ENCODE measurements around the gene IP6K3.

IP6K3 gene

DNA sequence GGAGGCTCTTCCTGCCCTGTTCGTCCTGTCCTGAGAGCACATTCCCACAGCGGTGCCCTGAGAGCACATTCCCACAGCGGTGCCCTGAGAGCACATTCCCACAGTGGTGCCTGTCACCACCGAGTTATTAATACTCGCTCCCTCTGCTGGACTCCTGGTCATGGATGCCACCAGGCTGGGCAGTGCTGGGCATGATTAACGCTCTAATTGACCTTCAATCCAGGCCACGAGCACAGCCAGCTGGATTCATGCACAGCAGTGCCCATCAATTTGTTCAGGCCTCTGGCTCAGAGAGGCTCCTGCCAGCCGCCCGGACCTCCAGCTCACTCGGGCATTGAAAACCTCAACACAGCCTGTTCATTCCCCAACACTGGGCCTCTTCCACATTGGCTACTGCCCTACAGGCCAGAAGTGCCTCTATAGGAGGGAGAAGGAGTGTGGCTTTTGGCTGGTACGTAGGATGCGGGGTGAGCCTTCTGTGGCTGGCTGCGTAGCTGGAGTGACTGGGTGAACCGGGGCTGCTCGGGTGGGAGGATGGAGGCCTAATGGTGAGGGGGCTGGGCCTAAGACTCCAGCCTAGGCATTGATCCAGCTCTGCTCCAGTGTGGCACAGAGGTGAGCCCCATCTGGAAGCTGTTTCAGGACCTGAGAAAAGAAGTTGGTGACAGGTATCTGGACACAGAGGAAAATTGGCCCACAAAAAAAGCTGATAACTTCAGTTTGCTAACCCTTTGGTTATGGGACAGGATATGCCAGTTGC is 9.3 kb downstream of the IP6K3 start:
- no peaks in the 10 kb centered on the region for H3K9me3 ChIP-seq (ENCODE audit: low read depth, low read length)
- no peak for DNase-seq (ENCODE audit: low read depth, low spot score)
- no peak overlapping the region for H3K27ac ChIP-seq
- TF ChIP-seq EZH2 (IDR thresholded peaks at IDR 0.05) (no peak), FOXP2 (optimal IDR thresholded peaks at IDR 0.05; ENCODE audit: control extremely low read depth, extremely low read length, insufficient read depth) (no peak), POLR2AphosphoS5 (IDR thresholded peaks at IDR 0.05; ENCODE audit: borderline replicate concordance, low read depth, low read length) (no peak)
- no peak overlapping the region for H3K4me3 ChIP-seq
- H3K36me3 ChIP-seq (ENCODE audit: insufficient read depth, low read length), result no peaks in the 10 kb centered on the region
- H3K9ac ChIP-seq (ENCODE audit: insufficient read length), result no peak overlapping the region

DNA sequence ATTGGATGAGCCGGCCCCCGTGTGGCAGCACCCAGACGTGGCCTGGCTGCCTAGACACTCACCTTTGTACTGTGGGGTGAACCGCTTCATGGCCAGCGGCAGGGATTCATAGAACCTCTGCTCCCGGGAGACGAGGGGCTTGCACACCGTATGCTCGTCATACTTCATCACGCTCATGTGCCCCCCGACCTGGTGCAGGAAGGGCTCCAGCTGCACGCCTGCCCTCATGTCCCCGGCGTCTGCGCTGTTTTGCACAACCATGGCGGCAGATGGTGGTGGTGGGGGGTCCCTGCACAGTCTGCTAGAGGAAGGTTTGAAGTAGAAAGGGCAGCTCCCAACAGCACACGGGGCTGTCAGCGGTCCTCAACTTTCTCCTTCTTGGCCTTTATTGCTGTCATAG is 11.5 kb downstream of the IP6K3 start:
- Histone ChIP-seq H3K36me3 (ENCODE audit: insufficient read depth, low read length) (no peaks in the 10 kb centered on the region), H3K9ac (ENCODE audit: insufficient read length) (no peak overlapping the region), H3K4me3 (no peak overlapping the region), H3K27ac (no peak overlapping the region), H3K9me3 (ENCODE audit: low read depth, low read length) (no peaks in the 10 kb centered on the region)
- TF ChIP-seq EZH2 (IDR thresholded peaks at IDR 0.05) (no peak), POLR2AphosphoS5 (IDR thresholded peaks at IDR 0.05; ENCODE audit: borderline replicate concordance, low read depth, low read length) (no peak), FOXP2 (optimal IDR thresholded peaks at IDR 0.05; ENCODE audit: control extremely low read depth, extremely low read length, insufficient read depth) (no peak)
- DNase-seq (ENCODE audit: low read depth, low spot score), result no peak

DNA sequence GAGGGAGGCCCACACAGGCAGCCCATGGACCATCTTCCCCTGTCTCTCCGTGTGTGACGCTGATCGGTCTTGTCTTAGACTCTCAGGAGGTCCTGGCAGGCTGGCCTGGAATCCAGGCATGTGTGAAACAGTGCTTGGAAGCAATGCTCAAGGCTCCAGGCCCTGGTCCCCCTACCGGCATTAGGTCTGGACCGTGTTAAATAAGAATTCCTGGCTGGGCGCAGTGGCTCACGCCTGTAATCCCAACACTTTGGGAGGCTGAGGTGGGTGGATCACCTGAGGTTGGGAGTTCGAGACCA is 13.0 kb downstream of the IP6K3 start:
- H3K9ac ChIP-seq (ENCODE audit: insufficient read length), result no peak overlapping the region
- no peaks in the 10 kb centered on the region for H3K9me3 ChIP-seq (ENCODE audit: low read depth, low read length)
- no peak for DNase-seq (ENCODE audit: low read depth, low spot score)
- H3K27ac ChIP-seq, result no peak overlapping the region
- H3K4me3 ChIP-seq, result no peak overlapping the region
- no peaks in the 10 kb centered on the region for H3K36me3 ChIP-seq (ENCODE audit: insufficient read depth, low read length)
- TF ChIP-seq FOXP2 (optimal IDR thresholded peaks at IDR 0.05; ENCODE audit: control extremely low read depth, extremely low read length, insufficient read depth) (no peak), EZH2 (IDR thresholded peaks at IDR 0.05) (no peak), POLR2AphosphoS5 (IDR thresholded peaks at IDR 0.05; ENCODE audit: borderline replicate concordance, low read depth, low read length) (no peak)

DNA sequence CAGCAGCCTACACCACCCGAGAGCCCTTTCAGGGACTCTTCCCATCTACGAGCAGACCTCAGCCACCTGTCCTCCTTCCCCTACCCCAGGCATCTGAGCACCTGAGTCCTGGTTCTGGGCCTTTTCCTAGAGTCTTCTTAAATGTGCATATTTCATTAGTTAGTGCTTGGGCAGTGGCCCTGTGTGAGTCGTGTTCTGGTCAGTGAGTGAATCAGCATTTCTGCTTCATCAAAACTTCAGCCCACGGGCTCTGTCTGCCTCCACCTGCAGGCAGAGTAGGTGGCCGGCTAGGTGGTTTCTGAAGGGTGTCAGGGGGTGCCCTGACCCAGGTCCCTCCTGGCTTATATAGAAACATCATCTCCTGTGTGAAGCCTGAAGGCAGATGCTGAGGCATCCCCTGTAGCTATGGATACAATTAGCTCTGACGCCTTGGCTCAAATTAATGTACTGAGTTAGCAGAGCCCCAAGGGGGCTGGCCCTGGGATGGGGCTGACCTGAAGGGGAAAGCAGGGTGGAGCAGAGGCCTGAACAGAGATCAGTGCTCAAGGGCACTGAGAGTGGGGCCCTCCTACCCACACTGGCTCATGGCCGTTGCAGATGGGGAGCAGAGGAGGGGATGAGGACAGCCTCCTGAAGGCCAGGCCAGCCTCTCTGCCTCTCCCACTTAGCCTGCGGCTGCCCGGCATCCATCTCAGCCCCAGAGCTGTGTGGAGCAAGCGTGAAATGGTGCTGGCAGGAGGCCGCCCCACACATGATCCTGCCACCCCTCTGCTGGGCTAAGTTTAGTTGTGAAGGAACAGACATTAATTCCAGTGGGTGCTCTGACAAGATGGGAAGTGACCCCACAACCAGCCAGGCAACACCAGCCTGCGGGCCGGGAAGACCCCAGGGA is 13.6 kb downstream of the IP6K3 start:
- no peak for TF ChIP-seq POLR2AphosphoS5 (IDR thresholded peaks at IDR 0.05; ENCODE audit: borderline replicate concordance, low read depth, low read length)
- Histone ChIP-seq H3K36me3 (ENCODE audit: insufficient read depth, low read length) (no peaks in the 10 kb centered on the region), H3K9me3 (ENCODE audit: low read depth, low read length) (no peaks in the 10 kb centered on the region), H3K27ac (no peak overlapping the region), H3K4me3 (no peak overlapping the region), H3K9ac (ENCODE audit: insufficient read length) (no peak overlapping the region)
- DNase-seq (ENCODE audit: low read depth, low spot score), result no peak

DNA sequence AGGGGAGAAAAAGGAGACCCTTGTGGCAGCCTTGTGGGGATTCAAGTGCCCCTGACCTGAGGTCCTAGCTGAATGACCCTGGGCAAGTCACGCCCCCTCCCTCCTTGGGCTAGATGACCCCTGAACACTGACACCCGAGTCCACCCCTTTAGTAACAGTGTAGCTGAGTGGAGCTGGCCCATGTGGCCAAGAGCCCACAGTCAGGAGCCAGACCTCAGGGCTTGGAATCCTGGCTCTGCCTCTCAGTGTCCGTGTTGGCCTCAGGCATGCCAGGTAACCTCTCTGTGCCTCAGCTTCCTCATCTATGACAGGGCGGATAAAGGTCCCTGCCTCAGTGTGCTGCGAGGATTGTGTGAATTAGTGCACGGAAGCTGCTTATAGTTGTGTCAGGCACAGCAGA is 14.3 kb downstream of the IP6K3 start:
- no peaks in the 10 kb centered on the region for H3K9me3 ChIP-seq (ENCODE audit: low read depth, low read length)
- H3K36me3 ChIP-seq (ENCODE audit: insufficient read depth, low read length), result no peaks in the 10 kb centered on the region
- H3K4me3 ChIP-seq, result no peak overlapping the region
- no peak for DNase-seq (ENCODE audit: low read depth, low spot score)
- H3K27ac ChIP-seq, result no peak overlapping the region
- no peak overlapping the region for H3K9ac ChIP-seq (ENCODE audit: insufficient read length)
- no peak for TF ChIP-seq FOXP2 (optimal IDR thresholded peaks at IDR 0.05; ENCODE audit: control extremely low read depth, extremely low read length, insufficient read depth)
- TF ChIP-seq POLR2AphosphoS5 (IDR thresholded peaks at IDR 0.05; ENCODE audit: borderline replicate concordance, low read depth, low read length), result no peak
- no peak for TF ChIP-seq EZH2 (IDR thresholded peaks at IDR 0.05)

DNA sequence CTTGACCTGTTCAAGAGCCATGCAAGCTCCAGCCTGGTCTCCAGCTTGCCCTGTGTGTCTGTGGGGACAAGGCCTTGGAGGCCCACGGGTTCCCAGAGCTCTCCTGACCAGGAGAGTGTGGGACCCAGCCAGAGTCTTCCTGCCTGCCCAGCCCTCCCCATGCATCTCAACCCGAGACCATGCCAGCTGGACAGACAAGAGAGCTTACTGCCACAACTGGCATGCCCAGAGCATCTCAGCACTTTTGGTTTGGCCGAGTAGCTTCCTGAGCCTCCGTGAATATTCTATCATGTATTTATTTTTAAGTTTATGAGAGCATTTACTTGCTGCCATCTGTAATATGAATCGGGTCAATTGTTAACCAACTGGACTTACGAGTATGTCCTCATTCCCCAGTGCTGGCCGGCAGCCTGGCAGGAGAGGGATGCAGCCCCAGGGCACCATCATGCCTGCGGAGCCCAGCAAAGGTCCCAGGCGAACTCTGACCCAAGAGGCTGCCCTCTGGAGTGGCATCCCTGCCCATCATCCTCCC is 14.9 kb downstream of the IP6K3 start:
- H3K4me3 ChIP-seq, result no peak overlapping the region
- H3K9ac ChIP-seq (ENCODE audit: insufficient read length), result no peak overlapping the region
- H3K9me3 ChIP-seq (ENCODE audit: low read depth, low read length), result no peaks in the 10 kb centered on the region
- no peak overlapping the region for H3K27ac ChIP-seq
- no peaks in the 10 kb centered on the region for H3K36me3 ChIP-seq (ENCODE audit: insufficient read depth, low read length)
- TF ChIP-seq FOXP2 (optimal IDR thresholded peaks at IDR 0.05; ENCODE audit: control extremely low read depth, extremely low read length, insufficient read depth) (no peak), EZH2 (IDR thresholded peaks at IDR 0.05) (no peak), POLR2AphosphoS5 (IDR thresholded peaks at IDR 0.05; ENCODE audit: borderline replicate concordance, low read depth, low read length) (no peak)
- DNase-seq (ENCODE audit: low read depth, low spot score), result no peak

DNA sequence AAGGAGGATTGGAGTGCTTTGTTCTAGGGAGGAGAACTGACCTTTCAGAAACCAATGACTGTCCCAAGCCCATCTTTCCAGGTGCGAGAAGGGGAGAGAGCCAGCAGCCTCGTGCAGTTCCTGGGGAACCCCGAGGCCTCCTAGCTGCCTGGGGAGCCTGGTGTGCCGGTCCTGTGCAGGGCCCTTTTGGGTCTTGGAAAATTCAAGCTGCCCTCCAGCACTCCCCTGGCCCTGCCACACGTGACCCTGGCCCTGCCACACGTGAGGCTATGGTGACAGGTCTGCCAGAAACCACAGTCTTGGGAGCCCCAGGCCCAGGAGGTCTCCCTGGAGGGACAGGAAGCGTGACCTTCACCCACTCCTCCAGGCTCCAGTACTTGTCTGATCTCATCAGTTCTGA is 15.7 kb downstream of the IP6K3 start:
- no peak for TF ChIP-seq FOXP2 (optimal IDR thresholded peaks at IDR 0.05; ENCODE audit: control extremely low read depth, extremely low read length, insufficient read depth)
- TF ChIP-seq POLR2AphosphoS5 (IDR thresholded peaks at IDR 0.05; ENCODE audit: borderline replicate concordance, low read depth, low read length), result no peak
- TF ChIP-seq EZH2 (IDR thresholded peaks at IDR 0.05), result no peak
- DNase-seq (ENCODE audit: low read depth, low spot score), result no peak
- Histone ChIP-seq H3K9ac (ENCODE audit: insufficient read length) (no peak overlapping the region), H3K36me3 (ENCODE audit: insufficient read depth, low read length) (no peaks in the 10 kb centered on the region), H3K27ac (no peak overlapping the region), H3K4me3 (no peak overlapping the region), H3K9me3 (ENCODE audit: low read depth, low read length) (no peaks in the 10 kb centered on the region)

DNA sequence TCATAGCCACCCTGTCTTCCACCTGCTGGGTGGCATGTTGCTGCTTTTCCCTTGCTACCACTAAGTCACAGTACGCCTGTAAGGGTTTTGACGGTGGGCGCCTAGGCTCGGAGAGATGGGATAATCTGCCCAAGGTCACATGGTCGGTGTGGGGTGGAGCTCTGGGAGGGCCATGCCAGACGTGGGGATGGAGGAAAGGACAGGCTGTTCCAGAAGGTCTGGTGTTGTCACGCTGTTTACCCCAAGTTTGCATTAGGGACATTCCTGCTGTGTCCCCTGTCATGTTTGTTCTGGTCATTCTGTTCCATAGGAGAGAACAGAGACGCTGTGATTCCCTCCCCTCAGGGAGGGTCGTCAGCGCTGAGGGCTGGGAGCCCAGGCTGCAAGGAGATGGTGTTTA is 16.1 kb downstream of the IP6K3 start:
- no peak for DNase-seq (ENCODE audit: low read depth, low spot score)
- TF ChIP-seq FOXP2 (optimal IDR thresholded peaks at IDR 0.05; ENCODE audit: control extremely low read depth, extremely low read length, insufficient read depth) (no peak), EZH2 (IDR thresholded peaks at IDR 0.05) (no peak), POLR2AphosphoS5 (IDR thresholded peaks at IDR 0.05; ENCODE audit: borderline replicate concordance, low read depth, low read length) (no peak)
- Histone ChIP-seq H3K4me3 (no peak overlapping the region), H3K9ac (ENCODE audit: insufficient read length) (no peak overlapping the region), H3K9me3 (ENCODE audit: low read depth, low read length) (no peaks in the 10 kb centered on the region), H3K27ac (no peak overlapping the region), H3K36me3 (ENCODE audit: insufficient read depth, low read length) (no peaks in the 10 kb centered on the region)
